GM18907 (cell line): ENCODE data around the gene SSR3.
"Not testable (repeated sequence)": the region's sequence is repeated elsewhere in the genome, so short reads cannot be mapped to it uniquely, and the experiment has no call there.

ENCODE experiments used
- ATAC-seq: cut with Tn5 transposase; IDR thresholded peaks from one replicate; pipeline ENCODE4 v1.9.1; 2021; ENCODE audit warnings: mild to moderate bottlenecking, moderate library complexity; ENCODE audit not compliant: unreplicated experiment

SSR3 gene

DNA sequence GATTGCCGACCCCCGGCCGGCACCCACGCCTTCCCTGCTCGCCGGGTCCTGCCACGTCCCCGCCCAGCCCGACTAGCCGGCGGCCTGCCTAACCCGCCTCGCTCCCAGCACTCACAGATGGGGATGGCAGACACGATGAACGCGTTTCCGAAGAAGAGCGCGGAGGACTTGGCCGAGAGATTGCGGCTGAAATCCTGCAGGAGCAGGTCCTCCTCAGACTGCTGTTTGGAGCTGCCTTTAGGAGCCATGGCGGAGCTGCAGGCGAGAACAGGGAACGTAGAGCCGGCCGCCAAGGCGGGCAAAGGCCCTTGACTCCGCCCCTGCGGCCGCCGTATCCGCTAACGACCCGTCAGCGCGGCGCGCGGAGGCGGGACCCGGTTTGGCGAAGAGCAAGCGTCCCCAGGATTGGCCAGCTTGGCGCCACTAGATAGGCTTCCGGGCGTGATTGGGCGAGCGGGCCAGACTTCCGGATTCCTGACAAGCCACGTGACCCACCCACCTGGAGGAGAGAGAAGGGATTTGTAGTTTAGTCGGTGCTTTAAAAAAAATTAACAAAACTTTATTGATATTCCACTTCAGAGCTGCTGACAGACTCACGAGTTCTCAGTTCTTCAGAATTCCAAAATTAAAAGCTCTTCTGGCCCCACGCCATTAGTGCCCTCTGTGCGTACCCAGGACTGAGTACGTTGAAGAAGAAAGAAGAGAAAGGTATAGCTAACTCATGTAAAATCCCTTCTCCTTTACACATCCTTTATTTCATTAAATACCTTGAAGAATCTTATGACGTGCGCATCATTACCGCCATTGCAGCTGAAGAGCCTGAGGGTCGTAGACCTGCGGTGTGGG lies at the start of gene SSR3:
TSS of gene SSR3 (minus strand) at position 276 of the 846 bp plus-strand sequence. CDS start at position 248, 28 bp downstream.
- ATAC-seq, result peak; percentile 99

DNA sequence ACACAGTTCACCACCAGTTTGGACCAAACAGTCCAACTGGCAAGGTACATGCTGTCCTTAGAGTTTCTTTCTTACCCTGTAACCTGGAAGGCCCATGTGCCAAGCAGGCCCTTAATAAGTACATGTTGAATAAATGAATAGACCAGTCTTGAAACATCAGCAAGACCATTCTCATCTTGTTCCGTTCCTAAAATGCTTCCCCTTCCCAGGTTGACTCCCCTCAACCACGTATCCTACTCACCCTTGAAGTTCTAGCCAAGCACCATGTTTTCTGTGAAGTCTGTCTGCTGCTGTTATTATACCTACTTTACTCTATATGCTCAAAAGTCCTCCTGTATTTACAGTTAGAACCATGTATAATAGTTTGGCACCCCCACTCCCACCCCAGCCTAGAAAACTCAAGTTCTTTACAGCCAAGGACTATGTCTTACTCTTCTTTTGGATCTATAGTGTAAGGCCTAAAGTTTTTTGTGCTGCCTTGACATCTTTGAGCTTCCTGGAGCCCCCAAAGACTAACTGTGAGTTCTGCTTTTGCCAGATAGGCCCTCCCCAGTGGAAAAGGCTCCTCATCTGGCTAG lies 49.2 kb upstream of the SSR3 start:
- ATAC-seq, result no peak

DNA sequence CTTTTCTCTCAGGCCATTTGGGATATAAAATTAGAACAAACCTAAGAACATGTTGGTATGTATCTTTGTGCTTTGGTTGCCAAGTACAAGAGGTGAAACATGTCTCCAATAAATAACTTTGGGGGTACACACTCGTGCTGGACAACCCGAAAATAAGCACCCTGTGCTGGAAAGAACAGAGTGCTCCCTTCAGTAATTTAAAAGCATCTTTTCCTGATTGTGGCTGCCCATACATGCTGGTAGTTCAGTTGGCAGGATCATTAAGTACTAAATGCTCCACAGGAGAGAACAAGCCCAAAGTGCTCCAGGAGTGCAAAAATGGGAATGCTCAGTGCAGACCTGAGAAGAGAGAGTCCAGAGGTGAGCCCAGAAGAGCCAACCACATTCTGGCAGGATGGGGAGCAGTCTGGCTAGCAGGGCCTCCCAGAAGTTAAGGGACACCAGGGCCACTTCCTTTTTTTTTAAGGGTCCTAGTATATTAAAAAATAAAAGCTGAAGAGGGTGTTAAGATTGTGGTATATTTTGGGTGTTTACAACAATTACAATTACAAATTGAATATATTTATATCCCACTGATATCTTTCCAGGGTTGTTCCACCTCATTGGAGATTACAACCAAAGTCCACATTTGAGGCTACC lies 48.6 kb upstream of the SSR3 start:
- no peak for ATAC-seq

- peak; percentile 66 for ATAC-seq
These were observed 47.5 kb upstream of the SSR3 start for GRCh38 chr3:156602424-156602823.

GRCh38 chr3:156601497-156601896 lies 46.6 kb upstream of the SSR3 start:
- no peak for ATAC-seq

GRCh38 chr3:156600834-156601233 lies 45.9 kb upstream of the SSR3 start:
- no peak for ATAC-seq

- ATAC-seq, result no peak
These were observed 44.4 kb upstream of the SSR3 start for GRCh38 chr3:156599089-156599874.

GRCh38 chr3:156598413-156598812 lies 43.5 kb upstream of the SSR3 start:
- ATAC-seq, result no peak

- ATAC-seq, result peak; percentile 64
These were observed 39.3 kb upstream of the SSR3 start for GRCh38 chr3:156594219-156594683.

DNA sequence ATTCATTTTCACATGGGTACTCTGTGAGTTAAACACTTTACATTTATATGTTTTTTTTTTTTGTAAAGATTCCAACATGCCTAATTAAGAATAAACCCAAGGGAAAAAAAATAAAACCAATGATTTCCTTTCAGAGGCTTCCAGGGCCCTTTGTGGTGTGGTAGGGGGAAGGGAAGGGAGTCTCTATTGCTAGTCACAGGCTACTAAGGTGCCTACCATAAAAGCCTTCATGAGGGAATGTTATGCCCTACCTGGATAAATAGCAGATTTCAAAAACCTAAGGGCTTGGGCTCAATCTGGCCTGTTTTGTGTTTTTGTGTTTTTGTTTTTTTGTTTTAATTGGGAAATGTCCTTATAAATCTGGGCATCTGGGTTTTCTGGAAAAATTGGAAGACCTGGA lies 38.9 kb upstream of the SSR3 start:
- ATAC-seq, result peak; percentile 35

GRCh38 chr3:156589806-156590205 lies 34.9 kb upstream of the SSR3 start:
- ATAC-seq, result not testable (repeated sequence)

DNA sequence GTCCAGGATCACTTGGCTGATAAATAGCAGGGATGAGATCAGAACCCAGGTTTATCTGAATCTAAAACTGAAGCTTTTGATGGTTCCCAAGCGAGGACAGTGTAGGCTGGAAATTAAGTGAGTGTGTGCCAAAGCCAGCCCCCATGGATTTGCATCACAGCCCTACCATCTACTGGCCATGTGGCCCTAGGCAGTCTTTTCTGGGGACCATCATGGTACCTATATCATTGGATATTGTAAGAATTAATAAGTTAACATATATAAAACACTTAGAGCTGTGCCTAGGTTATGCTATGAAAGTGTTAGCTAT lies 32.8 kb upstream of the SSR3 start:
- peak; percentile 18 for ATAC-seq

GRCh38 chr3:156586905-156587759 lies 32.2 kb upstream of the SSR3 start:
- ATAC-seq, result peak; percentile 35

DNA sequence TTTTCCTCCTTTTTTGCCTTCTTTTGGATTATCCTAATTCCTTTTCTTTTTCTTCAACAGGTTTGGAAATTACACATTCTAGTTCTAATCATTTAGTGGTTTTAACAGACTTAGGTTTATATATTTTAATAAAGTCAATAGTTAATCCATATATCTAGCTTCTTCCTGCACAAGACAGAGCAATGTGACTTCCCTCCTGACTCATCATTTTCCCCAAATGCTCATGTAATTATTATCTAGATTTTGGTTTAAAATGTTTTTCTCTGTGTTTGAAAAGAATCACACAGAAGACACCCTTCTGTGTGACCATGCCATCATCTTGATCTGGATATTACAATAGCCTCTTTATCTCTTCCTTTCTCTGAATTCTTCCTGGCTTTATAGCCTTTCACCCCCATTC lies 28.6 kb upstream of the SSR3 start:
- no peak for ATAC-seq

- peak; percentile 82 for ATAC-seq
These were observed 27.7 kb upstream of the SSR3 start for GRCh38 chr3:156582532-156583183.

- no peak for ATAC-seq
These were observed 27.0 kb upstream of the SSR3 start for GRCh38 chr3:156581954-156582353.

DNA sequence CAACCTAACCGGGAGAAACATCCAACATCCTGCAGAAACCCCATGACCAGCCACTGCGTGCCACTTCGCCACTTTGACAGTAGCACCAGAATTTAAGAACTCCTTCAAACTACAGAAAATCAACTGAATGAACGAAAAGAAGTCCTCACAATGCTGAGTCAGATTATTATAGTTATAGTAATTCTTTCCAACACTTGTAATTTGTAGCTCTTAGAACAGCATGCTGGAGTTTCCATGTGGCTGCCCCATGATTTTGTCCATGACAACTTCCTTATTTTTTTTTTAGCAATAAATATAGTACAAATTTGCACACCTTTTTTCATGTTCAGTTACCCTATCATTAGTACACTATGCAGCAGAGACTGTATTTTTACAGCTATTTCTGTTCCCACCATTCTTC lies 26.1 kb upstream of the SSR3 start:
- ATAC-seq, result no peak

GRCh38 chr3:156579427-156579851 lies 24.5 kb upstream of the SSR3 start:
- ATAC-seq, result no peak

DNA sequence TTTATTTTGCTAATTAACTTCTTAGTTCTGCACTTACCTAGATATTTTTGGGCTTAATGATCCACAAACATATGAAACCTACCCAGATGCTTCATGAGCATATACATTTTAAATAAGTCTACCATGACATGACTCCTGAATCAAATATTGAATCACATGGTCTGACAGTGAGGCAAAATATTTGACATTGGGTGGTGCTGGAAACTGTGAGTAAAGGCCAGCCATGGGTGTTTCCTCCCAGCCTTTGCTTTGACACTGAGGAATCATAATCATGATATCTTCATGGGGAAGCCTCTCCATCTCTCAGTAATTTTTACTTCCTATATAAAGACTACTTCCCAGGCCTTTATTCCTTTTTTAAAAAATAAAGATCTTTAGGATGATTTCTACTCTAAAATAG lies 22.8 kb upstream of the SSR3 start:
- no peak for ATAC-seq
